Progenitor cell of endocrine pancreas (in vitro differentiated cells): ENCODE data around the gene NXPH2. TPM values are rescaled to one million over a fixed set of nuclear protein-coding genes. Genes with fewer than 3 reads are reported as not detected.

Experiments used
- DNase-seq: peaks from one replicate; pipeline ENCODE4 v3.0.0; 2021; ENCODE audit warnings: low spot score; ENCODE audit not compliant: unreplicated experiment
- H3K27ac Mint-ChIP-seq: 2 replicates; pipeline ENCODE4 v1.8.0; 2021; ENCODE audit warnings: mild to moderate bottlenecking, moderate library complexity, mixed read lengths
- H3K27me3 Mint-ChIP-seq: 2 replicates; pipeline ENCODE4 v1.8.0; 2021; ENCODE audit warnings: mixed read lengths
- H3K36me3 Mint-ChIP-seq: 2 replicates; pipeline ENCODE4 v1.8.0; 2022; ENCODE audit warnings: mixed read lengths; ENCODE audit not compliant: insufficient read depth
- H3K4me1 Mint-ChIP-seq: 2 replicates; pipeline ENCODE4 v1.8.0; 2021; ENCODE audit warnings: low read depth, mixed read lengths
- H3K4me3 Mint-ChIP-seq: 2 replicates; pipeline ENCODE4 v1.8.0; 2021; ENCODE audit warnings: low read depth, mild to moderate bottlenecking, moderate library complexity, mixed read lengths
- H3K9me3 Mint-ChIP-seq: 2 replicates; pipeline ENCODE4 v1.8.0; 2021; ENCODE audit warnings: low read depth, mixed read lengths
- total RNA-seq: library from RNA; stranded (reverse); gene quantifications from 2 replicates; pipeline ENCODE4 v1.2.1, GENCODE V29; 2021
- TF ChIP-seq, protein P1 (sequence below): fragments of 200-600 bp; sonication (generic); IDR thresholded peaks from one replicate; pipeline ENCODE4 v1.5.0; 2021; ENCODE audit warnings: antibody characterized with exemption, mild to moderate bottlenecking; ENCODE audit not compliant: unreplicated experiment

Gene NXPH2
- total RNA-seq, 1 donor from 2014 or later = 5.3 TPM

DNA sequence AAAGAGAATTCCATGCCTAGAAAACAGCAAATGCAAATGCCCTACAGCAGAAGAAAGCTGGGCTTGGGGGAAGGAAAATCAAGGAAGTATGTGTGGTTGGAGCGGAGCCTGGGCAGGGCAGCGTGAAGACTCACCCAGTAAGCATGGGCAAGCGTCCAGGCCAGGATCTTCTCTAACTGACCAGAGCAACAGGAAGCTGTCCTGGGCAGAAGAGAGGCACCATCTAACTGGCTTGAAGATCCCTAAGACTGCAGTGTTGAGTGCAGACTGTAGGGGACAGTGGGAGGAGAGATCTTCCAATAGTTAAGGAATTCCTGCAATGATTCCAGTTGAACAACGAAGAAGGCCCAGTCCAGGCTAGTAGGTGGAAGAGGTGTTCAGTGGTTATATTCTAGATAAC, 57.9 kb downstream of the NXPH2 start:
- no peak overlapping the region for H3K27ac Mint-ChIP-seq
- DNase-seq = no peak
- H3K4me3 Mint-ChIP-seq = no peak overlapping the region
- no peaks in the 10 kb centered on the region for H3K27me3 Mint-ChIP-seq
- TF ChIP-seq, protein P1, sequence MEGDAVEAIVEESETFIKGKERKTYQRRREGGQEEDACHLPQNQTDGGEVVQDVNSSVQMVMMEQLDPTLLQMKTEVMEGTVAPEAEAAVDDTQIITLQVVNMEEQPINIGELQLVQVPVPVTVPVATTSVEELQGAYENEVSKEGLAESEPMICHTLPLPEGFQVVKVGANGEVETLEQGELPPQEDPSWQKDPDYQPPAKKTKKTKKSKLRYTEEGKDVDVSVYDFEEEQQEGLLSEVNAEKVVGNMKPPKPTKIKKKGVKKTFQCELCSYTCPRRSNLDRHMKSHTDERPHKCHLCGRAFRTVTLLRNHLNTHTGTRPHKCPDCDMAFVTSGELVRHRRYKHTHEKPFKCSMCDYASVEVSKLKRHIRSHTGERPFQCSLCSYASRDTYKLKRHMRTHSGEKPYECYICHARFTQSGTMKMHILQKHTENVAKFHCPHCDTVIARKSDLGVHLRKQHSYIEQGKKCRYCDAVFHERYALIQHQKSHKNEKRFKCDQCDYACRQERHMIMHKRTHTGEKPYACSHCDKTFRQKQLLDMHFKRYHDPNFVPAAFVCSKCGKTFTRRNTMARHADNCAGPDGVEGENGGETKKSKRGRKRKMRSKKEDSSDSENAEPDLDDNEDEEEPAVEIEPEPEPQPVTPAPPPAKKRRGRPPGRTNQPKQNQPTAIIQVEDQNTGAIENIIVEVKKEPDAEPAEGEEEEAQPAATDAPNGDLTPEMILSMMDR = no peak
- H3K4me1 Mint-ChIP-seq = peaks cover 34% of the 10 kb centered on the region
- H3K9me3 Mint-ChIP-seq = no peaks in the 10 kb centered on the region
- no peaks in the 10 kb centered on the region for H3K36me3 Mint-ChIP-seq

DNA sequence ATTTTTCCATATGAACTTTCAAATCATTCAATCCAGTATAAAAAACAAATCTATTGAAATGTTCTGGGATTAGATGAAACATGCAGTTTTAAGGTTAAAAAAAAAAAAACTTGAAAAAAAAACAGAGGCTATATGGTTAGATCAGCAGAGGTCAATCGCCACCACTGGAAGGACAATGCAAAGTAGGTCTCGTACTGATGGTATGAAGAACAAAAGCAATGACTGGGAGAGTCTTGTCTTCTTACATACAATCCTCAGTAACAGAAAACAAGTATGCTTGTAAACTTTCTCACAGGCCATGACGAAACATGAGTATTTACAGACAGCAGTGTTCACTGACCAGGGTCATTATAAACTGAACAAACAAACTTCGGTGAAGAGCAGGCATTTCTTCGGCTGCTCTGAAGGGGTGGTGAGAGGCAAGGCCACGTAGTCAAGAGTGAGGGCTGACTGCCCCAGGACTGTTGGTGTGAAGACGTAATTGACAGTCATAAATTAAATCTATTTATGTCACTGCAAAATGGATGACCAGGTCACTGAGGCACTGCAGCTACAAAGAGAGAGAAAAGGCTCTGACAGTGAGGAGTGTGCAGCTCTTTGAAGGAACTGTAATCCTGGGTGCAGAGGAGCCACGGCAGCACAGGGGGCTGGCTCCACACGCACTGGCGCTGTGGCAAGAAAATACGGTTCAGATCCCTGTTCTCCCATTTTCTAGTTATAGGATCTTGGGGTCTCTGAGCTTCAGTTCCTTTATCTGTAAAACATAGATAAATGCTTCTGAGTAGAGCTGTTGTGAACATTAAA, 60.0 kb downstream of the NXPH2 start:
- TF ChIP-seq, protein P1 = no peak
- Mint-ChIP-seq H3K9me3 (no peaks in the 10 kb centered on the region), H3K4me1 (peaks cover 41% of the 10 kb centered on the region), H3K27me3 (no peaks in the 10 kb centered on the region), H3K36me3 (no peaks in the 10 kb centered on the region), H3K27ac (no peak overlapping the region), H3K4me3 (no peak overlapping the region)
- DNase-seq = no peak

DNA sequence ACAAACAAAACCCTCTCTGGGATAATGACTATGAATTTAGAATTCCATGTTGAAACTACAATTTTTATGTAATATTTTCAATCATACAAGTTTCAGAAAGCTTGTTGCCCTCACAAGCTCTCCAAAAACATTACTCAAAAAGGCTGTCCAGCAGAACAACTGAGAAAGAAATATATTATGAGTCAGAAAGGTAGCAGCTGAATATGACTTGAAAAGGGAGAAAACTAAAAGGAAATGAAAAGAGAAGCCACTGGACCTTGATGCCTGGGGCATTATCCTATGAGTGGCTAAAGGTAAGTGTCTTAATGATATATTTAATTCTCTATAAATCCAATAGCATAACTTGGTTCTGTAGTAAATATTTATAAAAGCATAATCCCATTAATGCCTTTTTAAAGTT, 61.8 kb downstream of the NXPH2 start:
- DNase-seq = no peak
- no peak overlapping the region for H3K27ac Mint-ChIP-seq
- H3K4me3 Mint-ChIP-seq = no peak overlapping the region

DNA sequence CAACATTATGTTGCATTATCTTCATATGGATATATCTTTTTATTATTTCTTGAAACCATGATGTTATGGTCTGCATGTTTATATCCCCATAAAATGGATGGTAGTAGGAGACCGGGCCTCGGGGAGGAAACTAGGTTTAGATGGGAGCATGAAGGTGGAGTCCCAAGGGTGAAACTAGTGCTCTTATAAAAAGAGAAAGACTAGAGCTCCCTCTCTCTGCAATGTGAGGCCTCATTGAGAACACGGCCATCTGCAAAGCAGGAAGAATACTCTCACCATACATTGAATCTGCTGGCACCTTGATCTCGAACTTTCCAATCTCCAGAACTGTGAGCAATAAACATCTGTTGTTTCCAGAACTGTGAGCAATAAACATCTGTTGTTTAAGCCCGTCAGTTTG, 64.0 kb downstream of the NXPH2 start:
- Mint-ChIP-seq H3K4me3 (no peak overlapping the region), H3K36me3 (no peaks in the 10 kb centered on the region), H3K4me1 (peaks cover 41% of the 10 kb centered on the region), H3K27ac (no peak overlapping the region), H3K9me3 (peaks cover 3% of the 10 kb centered on the region), H3K27me3 (no peaks in the 10 kb centered on the region)
- DNase-seq = no peak
- TF ChIP-seq, protein P1 = no peak

More for the DNA sequence above, 61.8 kb downstream of the NXPH2 start:
- H3K36me3 Mint-ChIP-seq = no peaks in the 10 kb centered on the region
- H3K27me3 Mint-ChIP-seq = no peaks in the 10 kb centered on the region
- no peaks in the 10 kb centered on the region for H3K9me3 Mint-ChIP-seq
- TF ChIP-seq, protein P1 = no peak
- peaks cover 42% of the 10 kb centered on the region for H3K4me1 Mint-ChIP-seq

DNA sequence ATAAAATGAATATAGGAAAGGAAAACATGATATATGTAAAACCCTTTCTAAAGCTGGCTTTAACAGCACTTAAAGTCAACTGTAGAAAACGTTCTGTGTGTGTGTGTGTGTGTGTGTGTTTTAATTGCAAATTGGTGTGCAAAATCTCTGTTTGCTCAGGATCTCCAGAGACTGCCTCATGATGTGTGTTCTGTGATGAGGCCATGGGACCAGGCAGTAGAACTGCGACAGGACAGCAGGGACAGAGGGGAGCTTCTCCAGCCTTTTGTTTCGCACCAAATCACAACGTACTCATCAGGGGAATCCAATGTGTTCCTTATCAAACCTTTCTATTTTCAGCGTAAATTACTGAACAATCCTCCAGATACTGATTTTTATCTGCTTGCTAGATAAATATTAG, 66.7 kb downstream of the NXPH2 start:
- peaks cover 3% of the 10 kb centered on the region for H3K9me3 Mint-ChIP-seq
- TF ChIP-seq, protein P1 = no peak
- no peak overlapping the region for H3K27ac Mint-ChIP-seq
- DNase-seq = no peak
- H3K27me3 Mint-ChIP-seq = no peaks in the 10 kb centered on the region
- no peak overlapping the region for H3K4me3 Mint-ChIP-seq
- H3K36me3 Mint-ChIP-seq = no peaks in the 10 kb centered on the region
- H3K4me1 Mint-ChIP-seq = peaks cover 49% of the 10 kb centered on the region
